Smooth muscle cell (in vitro differentiated cells): Measurements from ENCODE around the gene AMT. TPM values are rescaled to one million over a fixed set of nuclear protein-coding genes. Genes with fewer than 3 reads are reported as not detected.
"Not testable (repeated sequence)": the region's sequence is repeated elsewhere in the genome, so short reads cannot be mapped to it uniquely, and the experiment has no call there.

ENCODE experiments used
- DNase-seq: peaks from one replicate; lab custom pipeline; 2025; ENCODE audit not compliant: unreplicated experiment; lab: John Stamatoyannopoulos, UW
- H2AFZ ChIP-seq: fragments of 200-600 bp; sonication (generic); 2 replicates; pipeline ENCODE4 v1.6.0; 2016; ENCODE audit warnings: antibody characterized with exemption, low read depth, mild to moderate bottlenecking
- H3F3A ChIP-seq: fragments of 200-600 bp; sonication (generic); 2 replicates; pipeline ENCODE4 v1.6.0; 2017; ENCODE audit warnings: antibody characterized with exemption, low read depth
- H3K27ac ChIP-seq: fragments of 200-600 bp; sonication (generic); 2 replicates; pipeline ENCODE4 v1.5.1; 2016; ENCODE audit warnings: low read depth, mild to moderate bottlenecking
- H3K27me3 ChIP-seq: fragments of 200-600 bp; sonication (generic); 2 replicates; pipeline ENCODE4 v1.6.1; 2016; ENCODE audit warnings: low read depth, mild to moderate bottlenecking
- H3K36me3 ChIP-seq: fragments of 200-600 bp; sonication (generic); 2 replicates; pipeline ENCODE4 v1.5.1; 2016; ENCODE audit warnings: low read depth
- H3K4me1 ChIP-seq: fragments of 200-600 bp; sonication (generic); 2 replicates; pipeline ENCODE4 v1.5.1; 2016; ENCODE audit warnings: low read depth
- H3K4me2 ChIP-seq: fragments of 200-600 bp; sonication (generic); 2 replicates; pipeline ENCODE4 v1.6.0; 2016; ENCODE audit warnings: mild to moderate bottlenecking
- H3K4me3 ChIP-seq: fragments of 200-600 bp; sonication (generic); 2 replicates; pipeline ENCODE4 v1.5.1; 2016; ENCODE audit warnings: mild to moderate bottlenecking
- H3K79me2 ChIP-seq: fragments of 200-600 bp; sonication (generic); 2 replicates; pipeline ENCODE4 v1.6.0; 2016; ENCODE audit warnings: low read depth, mild to moderate bottlenecking
- H3K9ac ChIP-seq: fragments of 200-600 bp; sonication (generic); 2 replicates; pipeline ENCODE4 v1.6.0; 2016; ENCODE audit warnings: low read depth
- H3K9me3 ChIP-seq: fragments of 200-600 bp; sonication (generic); replicated peaks from 2 replicates; pipeline ENCODE4 v1.5.1; 2016; ENCODE audit warnings: low read depth
- H4K20me1 ChIP-seq: fragments of 200-600 bp; sonication (generic); 2 replicates; pipeline ENCODE4 v1.6.0; 2016; ENCODE audit warnings: low read depth
- CTCF ChIP-seq: fragments of 200-600 bp; sonication (generic); IDR thresholded peaks from 2 replicates; pipeline ENCODE4 v1.5.1; 2017; ENCODE audit warnings: borderline replicate concordance, mild to moderate bottlenecking, antibody characterized with exemption; ENCODE audit not compliant: insufficient read depth, poor library complexity, severe bottlenecking
- WGBS: methylation state at CpG from one replicate; pipeline ENCODE4 v1.1.7; 2016; ENCODE audit warnings: low lambda C conversion rate; 5-methylcytosine and 5-hydroxymethylcytosine counted together
- polyA plus RNA-seq: library from polyadenylated mRNA; unstranded; fragments of >200 nt; fragmentation: Nextera tagmentation; extraction: Ambion mirVana; gene quantifications from 2 replicates; pipeline ENCODE4 v1.2.1, GENCODE V29; 2016
- total RNA-seq: library from RNA; depleted of rRNA; stranded (reverse); fragments of >200 nt; gene quantifications from 2 replicates; pipeline ENCODE4 v1.2.3, GENCODE V29; 2014

The AMT gene
- total and polyA plus RNA-seq, 2 experiments from 2014 or later: 16.1 to 19.3 TPM

- no peaks in the 10 kb centered on the region for H3K4me1 ChIP-seq
- no peak overlapping the region for H3K4me3 ChIP-seq
- no peak overlapping the region for H3K9ac ChIP-seq
- no peaks in the 10 kb centered on the region for H3K27me3 ChIP-seq
- no peak for DNase-seq
- H3F3A ChIP-seq: peaks cover 13% of the 10 kb centered on the region
- H3K27ac ChIP-seq: no peak overlapping the region
- H3K4me2 ChIP-seq: no peak overlapping the region
- peaks cover 99% of the 10 kb centered on the region for H3K79me2 ChIP-seq
- peaks cover 100% of the 10 kb centered on the region for H4K20me1 ChIP-seq
- no peaks in the 10 kb centered on the region for H3K36me3 ChIP-seq
- TF ChIP-seq CTCF: no peak
- no peak overlapping the region for H2AFZ ChIP-seq
- no peaks in the 10 kb centered on the region for H3K9me3 ChIP-seq
- 100% methylated on average over 5 of the region's 5 CpGs for WGBS
Measured at GRCh38 chr3:49403891-49404290, 18.4 kb downstream of the AMT start.

- Histone ChIP-seq H3F3A (peaks cover 5% of the 10 kb centered on the region), H3K36me3 (no peaks in the 10 kb centered on the region), H3K4me2 (no peak overlapping the region), H3K79me2 (peaks cover 99% of the 10 kb centered on the region), H3K4me1 (no peaks in the 10 kb centered on the region), H3K9ac (no peak overlapping the region), H3K27me3 (no peaks in the 10 kb centered on the region), H3K27ac (no peak overlapping the region), H3K9me3 (no peaks in the 10 kb centered on the region), H4K20me1 (peaks cover 100% of the 10 kb centered on the region), H3K4me3 (no peak overlapping the region), H2AFZ (no peak overlapping the region)
- WGBS: 95% methylated on average over 2 of the region's 2 CpGs
- no peak for TF ChIP-seq CTCF
- DNase-seq: no peak
Measured at GRCh38 chr3:49401766-49402165, 20.5 kb downstream of the AMT start.

- H3K4me3 ChIP-seq: no peak overlapping the region
- no peaks in the 10 kb centered on the region for H3K9me3 ChIP-seq
- WGBS: 87% methylated on average over 3 of the region's 3 CpGs
- no peaks in the 10 kb centered on the region for H3K36me3 ChIP-seq
- no peak overlapping the region for H3K9ac ChIP-seq
- H3K27ac ChIP-seq: no peak overlapping the region
- no peaks in the 10 kb centered on the region for H3F3A ChIP-seq
- no peak for TF ChIP-seq CTCF
- no peak overlapping the region for H3K4me2 ChIP-seq
- peaks cover 100% of the 10 kb centered on the region for H4K20me1 ChIP-seq
- H3K79me2 ChIP-seq: peaks cover 99% of the 10 kb centered on the region
- DNase-seq: no peak
- no peak overlapping the region for H2AFZ ChIP-seq
- H3K4me1 ChIP-seq: no peaks in the 10 kb centered on the region
- no peaks in the 10 kb centered on the region for H3K27me3 ChIP-seq
Measured at GRCh38 chr3:49399461-49399860, 22.8 kb downstream of the AMT start.

GRCh38 chr3:49397470-49397869 is 24.8 kb downstream of the AMT start:
- DNase-seq: no peak
- Histone ChIP-seq H3K9ac (no peak overlapping the region), H3K4me3 (no peak overlapping the region), H2AFZ (no peak overlapping the region), H3K27me3 (no peaks in the 10 kb centered on the region), H3K4me1 (no peaks in the 10 kb centered on the region), H4K20me1 (peaks cover 100% of the 10 kb centered on the region), H3K4me2 (no peak overlapping the region), H3F3A (no peaks in the 10 kb centered on the region), H3K79me2 (peaks cover 98% of the 10 kb centered on the region), H3K27ac (no peak overlapping the region), H3K36me3 (no peaks in the 10 kb centered on the region), H3K9me3 (no peaks in the 10 kb centered on the region)
- 89% methylated on average over 4 of the region's 4 CpGs for WGBS
- TF ChIP-seq CTCF: no peak

GRCh38 chr3:49391310-49391709 is 31.0 kb downstream of the AMT start:
- H3K27me3 ChIP-seq, H3K4me2 ChIP-seq, H2AFZ ChIP-seq, H3K9me3 ChIP-seq, DNase-seq, H3F3A ChIP-seq, H3K36me3 ChIP-seq, H3K4me3 ChIP-seq, H3K9ac ChIP-seq, H3K27ac ChIP-seq, H3K4me1 ChIP-seq: not testable (repeated sequence)
- H3K79me2 ChIP-seq: peaks cover 98% of the 10 kb centered on the region
- peaks cover 100% of the 10 kb centered on the region for H4K20me1 ChIP-seq
- 88% methylated on average over 10 of the region's 10 CpGs for WGBS
